T-helper 9 cell (primary cell): ENCODE data around the gene SF3B3.

Experiments used
- DNase-seq: peaks from one replicate; pipeline ENCODE4 v3.0.0-alpha.2; 2020
- total RNA-seq, 2 donors: gene quantifications; one replicate each; lab custom pipeline; 2026; lab: John Stamatoyannopoulos, UW

The SF3B3 gene
- 138 to 341 reads per million in 2 donors for total RNA-seq

GRCh38 chr16:70523743-70524398 lies at the start of gene SF3B3:
SF3B3 (plus strand) TSS chr16:70523816; CDS start chr16:70526657, 2,841 bp downstream.
- DNase-seq, result peak; percentile 63

- DNase-seq, result no peak
Measured at GRCh38 chr16:70474320-70475053, 49.1 kb upstream of the SF3B3 start.

- no peak for DNase-seq
Measured at GRCh38 chr16:70475054-70475871, 48.4 kb upstream of the SF3B3 start.

- no peak for DNase-seq
Measured at GRCh38 chr16:70476272-70477020, 47.2 kb upstream of the SF3B3 start.

GRCh38 chr16:70478169-70478568 lies 45.4 kb upstream of the SF3B3 start:
- no peak for DNase-seq

- no peak for DNase-seq
Measured at GRCh38 chr16:70478912-70479341, 44.7 kb upstream of the SF3B3 start.

DNA sequence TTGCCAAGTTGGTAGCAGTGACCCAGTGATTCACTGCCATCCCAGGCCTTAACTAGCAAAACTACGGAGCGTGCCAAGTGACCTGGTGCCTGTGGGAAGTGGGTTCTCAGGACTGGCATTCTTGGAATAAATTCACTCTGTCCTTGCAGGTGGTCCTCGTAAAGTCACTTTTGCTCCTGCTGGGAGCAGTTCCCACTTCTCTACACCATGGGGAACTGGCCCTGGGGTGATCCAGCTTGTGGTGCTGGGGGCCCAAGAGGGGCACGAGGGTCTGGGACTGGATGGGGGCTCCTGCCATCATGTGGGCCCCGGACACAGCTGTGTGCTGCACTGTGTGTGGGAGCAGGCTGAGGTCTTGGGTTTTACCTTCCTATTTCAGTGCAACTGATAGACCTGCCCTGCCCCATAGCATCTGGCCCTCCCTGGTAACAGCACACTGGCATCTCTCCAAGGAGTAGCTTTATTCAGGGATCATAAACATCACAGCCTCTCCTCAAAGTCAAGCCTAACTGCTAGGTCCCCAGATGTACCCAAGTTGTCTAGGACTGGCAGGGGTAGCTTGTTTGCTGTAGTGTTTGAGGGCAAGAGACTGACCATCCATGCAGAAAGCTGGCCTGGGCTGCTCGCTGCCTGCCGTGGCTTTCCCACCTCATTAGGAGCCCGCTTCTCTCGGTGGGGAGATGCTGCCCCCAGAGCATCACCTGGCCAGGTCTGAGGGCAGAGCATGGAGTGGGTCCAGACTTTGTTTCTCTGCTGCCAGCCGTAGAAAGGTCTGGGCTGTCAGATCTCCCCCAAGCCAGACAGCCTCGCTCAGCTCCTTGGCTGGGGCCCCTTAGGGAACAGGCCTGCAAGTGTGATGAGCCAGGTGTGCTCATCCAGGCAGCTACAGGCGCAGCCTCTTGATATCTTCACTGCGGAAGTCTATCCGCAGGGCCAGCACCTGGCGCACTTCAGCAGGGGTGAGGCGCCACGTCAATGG lies 43.2 kb upstream of the SF3B3 start:
- DNase-seq, result no peak

GRCh38 chr16:70481929-70482536 lies 41.6 kb upstream of the SF3B3 start:
- no peak for DNase-seq

DNA sequence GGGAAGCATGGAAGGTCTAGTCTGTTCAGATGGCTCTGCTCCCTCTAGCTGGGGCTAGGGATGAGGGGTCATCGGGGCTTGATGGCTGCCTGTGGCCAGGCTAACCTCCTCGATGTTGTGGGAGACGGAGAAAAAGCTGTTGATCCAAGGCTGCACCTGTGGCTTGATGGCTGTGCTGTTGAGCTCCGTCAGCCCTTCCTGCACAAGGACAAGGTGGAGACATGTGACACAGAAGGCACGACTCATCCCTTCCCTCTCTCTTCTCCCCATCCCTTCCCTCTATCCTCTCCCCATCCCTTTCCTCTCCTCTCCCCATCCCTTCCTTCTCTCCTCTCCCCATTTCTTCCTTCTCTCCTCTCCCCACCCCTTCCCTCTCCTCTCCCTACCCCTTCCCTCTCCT lies 41.0 kb upstream of the SF3B3 start:
- no peak for DNase-seq

DNA sequence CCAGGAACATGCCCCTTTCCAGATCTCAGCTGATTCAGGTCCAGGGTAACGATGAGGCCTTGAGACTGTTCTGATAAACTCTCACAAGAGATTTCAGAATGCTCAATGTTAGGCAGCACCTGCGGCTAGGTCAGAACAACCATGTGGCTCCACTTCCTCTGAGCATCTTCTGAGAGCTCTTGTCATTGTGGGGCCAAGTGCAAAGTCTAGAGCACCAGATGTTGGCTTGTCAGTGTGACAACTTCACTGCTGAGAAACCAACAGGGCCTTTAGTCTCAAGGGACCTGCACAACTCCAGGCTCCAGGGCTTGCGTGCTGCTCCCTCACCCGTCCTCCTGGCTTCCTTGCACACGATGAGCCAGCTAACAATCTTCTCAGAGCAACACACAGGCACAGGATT lies 40.2 kb upstream of the SF3B3 start:
- no peak for DNase-seq

DNA sequence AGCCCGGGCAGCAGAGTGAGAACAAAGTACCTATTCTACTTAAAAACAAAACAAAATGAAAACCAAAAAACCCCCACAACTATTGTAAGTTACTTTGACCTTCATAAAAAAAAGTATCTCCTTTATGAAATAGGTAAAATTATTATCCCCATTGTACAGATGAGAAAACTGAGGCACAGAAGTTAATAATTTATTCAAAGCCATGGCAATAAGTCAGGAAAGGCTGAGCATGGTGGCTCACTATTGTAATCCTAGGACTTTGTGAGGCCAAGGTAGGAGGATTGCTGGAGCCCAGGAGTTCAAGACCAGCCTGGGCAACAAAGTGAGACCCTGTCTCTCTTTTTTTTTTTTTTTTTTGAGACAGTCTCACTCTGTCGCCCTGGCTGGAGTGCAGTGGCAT lies 38.7 kb upstream of the SF3B3 start:
- DNase-seq, result no peak

- DNase-seq, result no peak
Measured at GRCh38 chr16:70490261-70490660, 33.4 kb upstream of the SF3B3 start.

GRCh38 chr16:70493802-70494201 lies 29.8 kb upstream of the SF3B3 start:
- DNase-seq, result no peak

DNA sequence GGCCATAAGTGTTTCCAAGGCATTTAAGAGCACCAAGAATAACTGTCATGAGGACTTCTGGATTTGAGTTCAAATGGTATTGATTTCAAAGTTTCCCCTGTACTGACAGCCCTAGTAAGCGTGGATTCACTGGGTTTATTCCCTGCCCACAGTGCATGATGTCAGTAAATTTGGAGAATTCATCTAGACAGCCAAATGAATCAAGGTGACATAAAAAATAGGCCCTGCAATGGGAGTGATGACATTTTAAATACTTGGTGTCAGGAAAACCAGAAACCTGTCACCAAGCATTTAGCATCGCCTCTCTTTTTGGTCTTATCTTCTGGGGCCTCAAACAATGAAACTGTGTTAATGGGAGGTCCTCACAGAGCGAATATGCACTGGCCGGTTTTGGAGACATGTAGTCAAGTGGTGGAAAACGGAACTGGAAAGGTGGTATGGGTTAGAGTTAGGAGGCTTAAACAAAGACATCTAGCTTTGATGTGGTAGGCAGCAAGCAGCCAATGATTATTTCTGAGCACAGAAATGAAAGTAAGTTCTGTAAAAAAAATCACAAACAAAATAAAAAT lies 29.3 kb upstream of the SF3B3 start:
- DNase-seq, result no peak

DNA sequence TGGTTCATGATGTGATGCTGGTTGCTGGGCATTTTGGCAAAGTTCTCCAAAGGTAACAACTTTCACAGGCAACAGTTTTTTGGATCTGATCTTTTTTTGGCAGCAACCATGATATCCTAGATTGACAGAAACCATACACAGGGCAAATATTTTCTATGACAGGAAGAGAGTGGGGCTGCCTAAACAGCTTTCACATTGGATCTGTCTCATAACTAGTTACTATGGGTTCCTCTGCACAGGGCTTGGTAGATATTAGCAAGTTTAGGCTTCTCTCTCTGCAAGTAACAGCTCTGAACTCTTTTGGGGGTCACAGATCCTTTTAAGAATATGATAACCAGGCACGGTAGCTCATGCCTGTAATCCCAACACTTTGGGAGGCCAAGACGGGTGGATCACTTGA lies 28.8 kb upstream of the SF3B3 start:
- no peak for DNase-seq

DNA sequence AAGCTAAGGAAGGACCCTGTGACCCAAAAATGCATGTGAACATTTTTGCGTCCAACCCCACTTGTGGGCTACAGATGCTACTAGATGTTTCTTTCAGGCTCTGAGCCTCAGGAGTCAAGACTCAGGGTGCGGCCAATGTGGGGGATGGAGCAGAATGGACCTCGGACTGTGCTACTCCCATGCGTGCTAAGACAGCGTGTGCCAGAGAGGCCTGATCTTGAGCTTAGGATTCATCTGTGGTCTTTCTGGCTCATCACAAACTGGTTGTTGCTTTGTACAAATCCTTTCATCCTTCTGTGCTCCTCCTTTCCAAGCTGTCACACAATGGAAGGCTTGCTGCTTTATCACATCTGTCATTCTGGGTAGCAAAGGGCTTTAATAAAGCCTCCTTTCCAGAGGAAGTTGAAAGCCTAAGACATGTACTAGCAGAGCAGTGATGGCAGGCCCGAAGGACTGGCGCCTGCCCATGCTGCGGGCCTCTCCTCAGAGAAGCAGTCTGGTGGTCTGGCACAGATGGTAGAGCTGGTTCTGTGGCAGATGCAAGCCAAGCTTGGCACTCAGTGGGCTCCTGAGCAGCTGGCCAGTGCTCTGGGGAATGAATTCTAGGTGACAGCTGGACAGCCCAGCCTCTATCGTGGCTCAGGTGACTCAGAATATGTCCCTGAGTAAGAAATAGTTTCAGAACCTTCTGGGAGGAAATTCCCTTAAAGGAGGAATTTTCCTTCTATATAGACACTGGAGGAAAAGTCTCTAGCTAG lies 28.0 kb upstream of the SF3B3 start:
- DNase-seq, result no peak

DNA sequence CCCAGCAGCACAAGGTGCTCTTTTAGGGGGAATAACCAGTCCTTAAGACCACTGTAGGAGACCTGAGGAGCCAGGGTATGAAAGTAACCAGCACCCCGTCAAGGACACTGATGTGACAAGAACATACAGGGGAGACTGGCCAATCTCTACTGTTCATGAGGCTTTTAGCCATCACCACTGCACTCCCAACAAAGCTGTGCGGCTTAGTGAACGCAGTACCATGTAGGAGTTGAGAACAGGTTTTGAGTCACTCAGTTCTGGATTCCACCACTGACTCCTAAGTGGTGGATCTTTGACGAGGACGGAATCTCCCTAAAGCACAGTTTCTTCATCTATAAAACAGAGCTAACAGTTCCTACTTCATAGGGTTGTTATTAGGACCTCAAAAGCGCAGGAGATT lies 27.1 kb upstream of the SF3B3 start:
- no peak for DNase-seq

DNA sequence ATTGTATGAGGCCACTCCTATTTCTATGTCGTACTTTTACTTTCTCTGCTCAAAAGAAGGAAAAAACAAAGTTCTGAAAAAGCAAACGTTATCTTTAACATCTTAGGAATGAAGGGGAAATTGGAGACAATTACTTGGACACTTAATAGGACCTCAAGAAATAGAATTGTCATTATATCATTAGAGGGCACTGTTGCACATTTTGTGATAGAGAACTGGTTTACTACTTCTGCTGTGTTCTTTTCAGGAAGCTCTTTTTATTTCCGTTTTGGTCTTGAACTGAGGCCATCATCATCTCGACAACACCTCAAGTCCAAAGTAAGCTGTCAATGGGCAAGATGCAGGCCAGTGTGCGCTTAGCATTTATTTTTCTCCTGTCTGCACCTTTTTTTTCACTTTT lies 14.9 kb upstream of the SF3B3 start:
- no peak for DNase-seq

DNA sequence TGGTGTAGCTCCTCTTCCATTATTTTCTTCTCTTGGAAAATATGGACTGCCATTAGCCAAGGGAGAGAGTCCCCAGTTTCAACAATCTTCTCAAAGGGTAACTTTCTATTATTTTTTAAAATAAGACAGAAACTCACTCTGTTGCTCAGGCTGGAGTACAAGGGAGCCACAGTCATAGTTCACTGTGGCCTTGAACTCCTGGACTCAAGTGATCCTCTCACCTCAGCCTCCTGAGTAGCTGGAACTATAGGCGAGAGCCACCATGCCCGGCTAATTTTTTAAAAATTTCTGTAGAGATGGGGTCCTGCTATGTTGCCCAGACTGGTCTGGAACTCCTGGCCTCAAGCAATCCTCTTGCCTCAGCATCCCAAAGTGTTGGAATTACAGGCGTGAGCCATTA lies 13.4 kb upstream of the SF3B3 start:
- DNase-seq, result no peak

DNA sequence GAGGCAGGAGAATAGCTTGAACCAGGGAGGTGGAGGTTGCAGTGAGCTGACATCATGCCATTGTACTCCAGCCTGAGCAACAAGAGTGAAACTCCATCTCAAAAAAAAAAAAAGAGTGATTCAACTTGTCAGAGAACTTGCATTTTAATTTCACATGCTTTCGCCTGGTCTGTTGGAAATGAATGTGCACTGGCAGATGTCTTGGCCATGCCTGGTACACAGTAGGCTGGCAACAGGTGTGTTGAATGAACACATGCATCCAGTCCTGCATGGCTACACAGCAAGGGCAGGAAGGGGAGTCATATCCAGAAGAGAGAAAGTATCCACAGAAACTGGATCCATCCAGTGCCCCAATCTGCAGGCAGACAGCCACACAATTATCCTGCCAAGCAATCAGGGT lies 11.8 kb upstream of the SF3B3 start:
- DNase-seq, result no peak
